ENCODE data around the gene IGSF21.
"Not testable (repeated sequence)": the region's sequence is repeated elsewhere in the genome, so short reads cannot be mapped to it uniquely, and the experiment has no call there.

The IGSF21 gene

GRCh38 chr1:18365099-18365705 is 257.6 kb downstream of the IGSF21 start:
- TF ChIP-seq CTCF (IDR thresholded peaks at IDR 0.05; ENCODE audit: low read depth, low read length): no peak
- DNase-seq (ENCODE audit: low read depth in 2 of 2): no peak
- no peak overlapping the region for H3K4me3 ChIP-seq (replicated peaks in 1 of 2; ENCODE audit: low read depth in 2 of 2, low read length in 2 of 2)

GRCh38 chr1:18372505-18372904 is 264.9 kb downstream of the IGSF21 start:
- not testable (repeated sequence) for DNase-seq (ENCODE audit: low read depth in 2 of 2); H3K4me3 ChIP-seq (replicated peaks in 1 of 2; ENCODE audit: low read depth in 2 of 2, low read length in 2 of 2)

- H3K4me3 ChIP-seq (replicated peaks in 1 of 2; ENCODE audit: low read depth in 2 of 2, low read length in 2 of 2): no peak overlapping the region
- no peak for TF ChIP-seq CTCF (IDR thresholded peaks at IDR 0.05; ENCODE audit: low read depth, low read length)
- DNase-seq (ENCODE audit: low read depth in 2 of 2): no peak
These were observed 265.6 kb downstream of the IGSF21 start for GRCh38 chr1:18373151-18373550.

DNA sequence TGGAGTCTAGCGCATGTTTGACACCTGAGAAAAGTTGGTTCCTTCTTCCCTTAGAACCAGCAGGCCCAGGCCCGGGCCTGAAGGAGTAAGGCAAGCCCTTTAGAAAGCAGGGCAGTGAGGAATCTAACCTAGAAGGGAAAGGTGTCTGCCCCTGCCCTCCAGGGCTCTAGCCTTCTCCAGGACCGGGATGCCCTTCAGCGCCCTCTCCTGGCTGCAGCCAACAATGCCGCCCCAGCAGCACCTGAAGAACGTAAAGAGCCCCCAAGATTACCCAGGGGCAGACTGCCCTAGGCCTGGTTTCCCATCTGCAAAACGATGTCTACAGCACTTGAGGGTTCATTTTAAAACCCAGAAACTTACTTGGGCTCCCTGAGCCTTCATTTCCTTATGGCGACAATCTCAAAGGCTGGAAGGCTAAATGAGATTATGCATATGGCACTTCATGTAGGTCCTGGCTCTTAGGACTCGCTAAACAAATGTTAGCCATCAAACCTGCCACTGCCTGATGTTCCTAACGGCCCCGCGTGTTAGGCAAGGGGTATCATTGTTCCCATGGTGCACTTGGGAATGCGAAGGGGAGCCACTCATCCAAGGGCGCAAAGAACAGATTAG is 266.4 kb downstream of the IGSF21 start:
- H3K4me3 ChIP-seq (replicated peaks in 1 of 2; ENCODE audit: low read depth in 2 of 2, low read length in 2 of 2): no peak overlapping the region
- TF ChIP-seq CTCF (IDR thresholded peaks at IDR 0.05; ENCODE audit: low read depth, low read length): no peak
- no peak for DNase-seq (ENCODE audit: low read depth in 2 of 2)

- no peak overlapping the region for H3K4me3 ChIP-seq (replicated peaks in 1 of 2; ENCODE audit: low read depth in 2 of 2, low read length in 2 of 2)
- TF ChIP-seq CTCF (IDR thresholded peaks at IDR 0.05; ENCODE audit: low read depth, low read length): no peak
- no peak for DNase-seq (ENCODE audit: low read depth in 2 of 2)
These were observed 269.1 kb downstream of the IGSF21 start for GRCh38 chr1:18376661-18377060.

DNA sequence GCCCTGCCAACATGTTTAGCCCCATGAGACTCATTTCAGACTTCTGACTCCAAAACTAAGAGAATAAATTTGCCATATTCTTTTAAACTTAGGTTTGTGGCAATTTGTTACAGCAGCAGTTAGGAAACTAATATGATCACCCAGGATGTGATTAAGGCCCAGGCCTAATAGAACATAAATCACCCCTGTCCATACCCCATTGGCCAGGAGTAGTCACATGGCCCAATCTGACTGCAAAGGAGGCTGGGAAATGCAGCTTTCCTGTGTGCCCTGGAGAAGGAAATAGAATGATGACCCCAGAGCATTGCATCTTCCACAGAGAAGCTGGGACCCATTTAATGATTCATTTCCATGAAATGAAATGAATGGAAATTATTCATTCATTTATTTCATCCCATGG is 272.7 kb downstream of the IGSF21 start:
- no peak overlapping the region for H3K4me3 ChIP-seq (replicated peaks in 1 of 2; ENCODE audit: low read depth in 2 of 2, low read length in 2 of 2)

GRCh38 chr1:18384059-18384458 is 276.5 kb downstream of the IGSF21 start:
- no peak overlapping the region for H3K4me3 ChIP-seq (replicated peaks in 1 of 2; ENCODE audit: low read depth in 2 of 2, low read length in 2 of 2)
- DNase-seq (ENCODE audit: low read depth in 2 of 2): no peak
- no peak for TF ChIP-seq CTCF (IDR thresholded peaks at IDR 0.05; ENCODE audit: low read depth, low read length)

More for the DNA sequence above, 272.7 kb downstream of the IGSF21 start:
- no peak for DNase-seq (ENCODE audit: low read depth in 2 of 2)
- no peak for TF ChIP-seq CTCF (IDR thresholded peaks at IDR 0.05; ENCODE audit: low read depth, low read length)

Data from cardiac fibroblast (primary cell).